AG09319 (cell line): ENCODE results near the gene PRKD1.
A peak's percentile ranks its signal among the peaks of the same experiment; 100 is the strongest.

Experiments used
- DNase-seq: peaks from one replicate; pipeline ENCODE4 v3.0.0-alpha.2; 2010; ENCODE audit warnings: low read depth; ENCODE audit errors: extremely low read depth
- TF ChIP-seq, protein P1 (sequence below): IDR thresholded peaks from 2 replicates; pipeline ENCODE4 v1.5.1; 2011; ENCODE audit warnings: low read depth, mild to moderate bottlenecking, inconsistent platforms, low read length, moderate library complexity

Gene PRKD1

GRCh38 chr14:29937116-29937515, 9.5 kb upstream of the PRKD1 start:
- TF ChIP-seq, protein P1, sequence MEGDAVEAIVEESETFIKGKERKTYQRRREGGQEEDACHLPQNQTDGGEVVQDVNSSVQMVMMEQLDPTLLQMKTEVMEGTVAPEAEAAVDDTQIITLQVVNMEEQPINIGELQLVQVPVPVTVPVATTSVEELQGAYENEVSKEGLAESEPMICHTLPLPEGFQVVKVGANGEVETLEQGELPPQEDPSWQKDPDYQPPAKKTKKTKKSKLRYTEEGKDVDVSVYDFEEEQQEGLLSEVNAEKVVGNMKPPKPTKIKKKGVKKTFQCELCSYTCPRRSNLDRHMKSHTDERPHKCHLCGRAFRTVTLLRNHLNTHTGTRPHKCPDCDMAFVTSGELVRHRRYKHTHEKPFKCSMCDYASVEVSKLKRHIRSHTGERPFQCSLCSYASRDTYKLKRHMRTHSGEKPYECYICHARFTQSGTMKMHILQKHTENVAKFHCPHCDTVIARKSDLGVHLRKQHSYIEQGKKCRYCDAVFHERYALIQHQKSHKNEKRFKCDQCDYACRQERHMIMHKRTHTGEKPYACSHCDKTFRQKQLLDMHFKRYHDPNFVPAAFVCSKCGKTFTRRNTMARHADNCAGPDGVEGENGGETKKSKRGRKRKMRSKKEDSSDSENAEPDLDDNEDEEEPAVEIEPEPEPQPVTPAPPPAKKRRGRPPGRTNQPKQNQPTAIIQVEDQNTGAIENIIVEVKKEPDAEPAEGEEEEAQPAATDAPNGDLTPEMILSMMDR = no peak
- no peak for DNase-seq

DNA sequence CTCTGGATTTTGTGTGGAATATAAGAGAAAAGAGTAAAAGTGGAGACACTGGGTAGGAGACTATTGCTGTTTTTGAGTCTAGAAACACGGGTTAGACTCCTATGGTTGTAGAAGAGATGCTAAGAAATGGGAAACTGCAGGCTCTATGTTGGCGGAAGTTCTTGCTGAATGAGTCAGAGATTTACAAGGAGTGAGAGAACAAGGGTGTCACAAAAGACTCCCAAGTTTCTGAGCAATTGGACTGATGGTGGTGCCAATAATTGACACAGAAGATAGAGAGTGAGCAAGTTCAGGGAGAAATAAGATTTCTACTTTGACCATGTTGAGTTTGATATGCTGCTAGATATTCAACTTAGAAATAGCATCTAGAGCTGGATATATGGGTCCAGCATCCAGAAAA, 2.6 kb upstream of the PRKD1 start:
- TF ChIP-seq, protein P1 = no peak
- no peak for DNase-seq

GRCh38 chr14:29928117-29928640, 532 bp upstream of the PRKD1 start:
- TF ChIP-seq, protein P1 = no peak
- no peak for DNase-seq

DNA sequence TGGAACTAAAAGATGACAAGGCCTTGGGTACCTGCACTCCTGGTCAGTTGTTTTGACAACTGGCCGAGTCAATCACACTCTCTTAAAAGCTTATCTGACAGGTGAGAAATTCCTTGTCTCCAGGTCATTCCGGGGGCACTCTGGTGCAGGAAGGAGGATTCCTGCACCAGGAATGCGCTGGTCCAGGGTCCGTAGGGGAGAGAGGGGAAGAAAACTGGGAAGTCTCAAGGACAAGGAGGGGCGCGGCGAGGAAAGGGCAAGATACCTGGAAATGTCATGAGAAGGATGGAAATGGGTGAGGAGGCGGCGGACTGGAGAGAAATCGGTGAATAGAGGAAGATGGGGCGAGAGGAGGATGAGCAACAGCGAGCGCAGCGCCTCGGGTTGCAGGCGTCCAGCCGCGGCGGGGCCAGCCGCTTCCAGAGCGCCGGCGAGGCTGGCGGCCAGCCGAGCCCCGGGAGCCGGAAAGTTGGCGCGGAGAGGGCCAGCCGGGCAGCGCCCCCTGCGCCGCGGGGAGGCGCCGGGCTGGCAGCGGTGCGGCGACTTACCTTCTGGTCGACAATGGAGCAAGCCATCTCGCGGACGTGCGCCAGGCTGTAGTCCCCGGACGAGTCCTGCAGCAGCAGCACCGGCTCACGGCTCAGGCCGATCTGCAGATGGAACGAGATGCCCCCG, 809 bp downstream of the PRKD1 start:
- TF ChIP-seq, protein P1 = no peak; the same call in 1 of the 2 replicates
- peak; percentile 19 for DNase-seq

GRCh38 chr14:29926228-29926627, 1.4 kb downstream of the PRKD1 start:
- TF ChIP-seq, protein P1 = no peak
- no peak for DNase-seq

DNA sequence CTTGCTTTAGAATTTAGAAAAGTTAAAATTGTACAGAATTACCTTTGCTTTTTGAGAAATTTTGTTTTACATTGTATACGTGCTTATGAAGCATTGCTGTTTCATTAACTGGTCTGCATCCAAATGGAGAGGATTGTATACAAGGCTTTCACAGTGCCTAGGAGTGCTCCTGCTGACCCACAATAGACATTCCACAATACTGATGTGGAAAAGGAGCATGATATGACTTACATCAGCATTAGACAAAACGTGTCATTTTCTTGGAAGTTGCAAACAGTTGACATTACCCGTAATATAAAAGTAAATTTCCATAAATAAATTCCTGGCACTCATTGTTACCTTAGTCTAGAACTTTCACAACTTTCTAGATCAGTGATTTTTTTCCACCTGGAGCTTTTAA, 1.9 kb downstream of the PRKD1 start:
- no peak for DNase-seq
- TF ChIP-seq, protein P1 = no peak

DNA sequence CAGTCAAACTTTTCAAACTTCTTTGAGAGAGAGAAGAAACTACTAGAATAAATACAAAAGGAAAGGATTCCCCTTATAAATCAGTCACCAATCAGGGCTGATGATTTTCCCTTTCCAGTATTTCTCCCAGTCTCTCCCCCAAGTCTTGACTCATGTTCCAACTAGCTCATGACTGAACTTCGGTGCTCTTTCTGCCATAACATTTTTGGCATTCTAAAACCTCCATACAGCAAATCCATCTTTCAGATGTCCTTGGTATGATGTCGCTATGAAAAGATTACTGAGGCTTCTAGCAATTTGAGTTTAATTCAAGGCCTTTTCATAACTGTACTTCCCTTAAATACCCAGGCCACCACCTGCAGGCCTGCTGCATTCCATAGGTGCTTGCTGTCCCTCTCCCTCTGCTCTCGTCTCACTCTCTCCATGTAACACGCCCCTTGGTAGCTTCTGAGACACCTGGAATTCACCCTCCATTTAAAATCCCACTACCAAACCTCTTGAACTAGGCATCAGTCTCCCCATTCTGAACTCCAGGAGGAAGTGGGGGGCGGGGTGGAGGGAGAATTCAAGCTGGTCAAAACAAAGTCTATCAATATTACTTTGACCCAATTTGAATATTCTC, 2.4 kb downstream of the PRKD1 start:
- TF ChIP-seq, protein P1 = no peak
- DNase-seq = no peak
